Endodermal cell (in vitro differentiated cells): Measurements from ENCODE around the gene BLACAT1. TPM values are rescaled to one million over a fixed set of nuclear protein-coding genes. Genes with fewer than 3 reads are reported as not detected.

Experiments
- DNase-seq: peaks from one replicate; pipeline ENCODE4 v3.0.0-alpha.2; 2017
- H3K27ac ChIP-seq: 2 replicates; pipeline ENCODE4 v1.5.1; 2013; ENCODE audit warnings: mild to moderate bottlenecking, low read depth, low read length, moderate library complexity
- H3K27me3 ChIP-seq: 2 replicates; pipeline ENCODE4 v1.6.1; 2013; ENCODE audit warnings: mild to moderate bottlenecking, low read length, moderate library complexity; ENCODE audit not compliant: insufficient read depth, control insufficient read depth, poor library complexity, severe bottlenecking
- H3K36me3 ChIP-seq: 2 replicates; pipeline ENCODE4 v1.7.0; 2013; ENCODE audit warnings: mild to moderate bottlenecking, low read length, moderate library complexity; ENCODE audit not compliant: control insufficient read depth, insufficient read depth
- H3K4me1 ChIP-seq: one replicate; pipeline ENCODE4 v1.7.0; 2013; ENCODE audit warnings: low read length; ENCODE audit not compliant: control insufficient read depth, insufficient read depth
- H3K4me3 ChIP-seq: 2 replicates; pipeline ENCODE4 v1.5.1; 2013; ENCODE audit warnings: mild to moderate bottlenecking, low read length, moderate library complexity
- H3K9ac ChIP-seq: 2 replicates; pipeline ENCODE4 v1.6.1; 2013; ENCODE audit warnings: mild to moderate bottlenecking, low read length, moderate library complexity; ENCODE audit not compliant: poor library complexity, severe bottlenecking; ENCODE audit errors: extremely low read depth
- H3K9me3 ChIP-seq: 2 replicates; pipeline ENCODE4 v1.6.1; 2013; ENCODE audit warnings: mild to moderate bottlenecking, low read length, moderate library complexity; ENCODE audit not compliant: control insufficient read depth
- H3K27ac Mint-ChIP-seq: 2 replicates; pipeline ENCODE4 v1.8.0; 2020; ENCODE audit warnings: mixed read lengths
- H3K27me3 Mint-ChIP-seq: 2 replicates; pipeline ENCODE4 v1.8.0; 2021; ENCODE audit warnings: mild to moderate bottlenecking, mixed read lengths; ENCODE audit not compliant: insufficient read depth
- H3K36me3 Mint-ChIP-seq: 2 replicates; pipeline ENCODE4 v1.8.0; 2020; ENCODE audit warnings: low read depth, mixed read lengths
- H3K4me1 Mint-ChIP-seq: 2 replicates; pipeline ENCODE4 v1.8.0; 2020; ENCODE audit warnings: mixed read lengths
- H3K4me3 Mint-ChIP-seq: 2 replicates; pipeline ENCODE4 v1.8.0; 2020; ENCODE audit warnings: mild to moderate bottlenecking, moderate library complexity, mixed read lengths
- H3K9me3 Mint-ChIP-seq: 2 replicates; pipeline ENCODE4 v1.8.0; 2020; ENCODE audit warnings: mild to moderate bottlenecking, mixed read lengths
- CTCF ChIP-seq: fragments of 200-600 bp; sonication (generic); conservative IDR thresholded peaks from 2 replicates; pipeline ENCODE4 v1.5.0; 2021; ENCODE audit warnings: antibody characterized with exemption, mild to moderate bottlenecking
- WGBS, 2 experiments: methylation state at CpG; one replicate each; pipeline versions ENCODE4 v1.1.5 to v1.1.7; 2013; ENCODE audit warnings: missing lambda C conversion rate in 2 of 2, mixed read lengths in 1 of 2; ENCODE audit not compliant: insufficient coverage in 1 of 2, insufficient read length in 1 of 2; 5-methylcytosine and 5-hydroxymethylcytosine counted together
- total RNA-seq, 2 donors: library from RNA; stranded (reverse); fragmentation: NEBNext Ultra II Directional in 1 of 2; extraction: Animal tissue kit (Norgen Biotek cat#: 25700) in 1 of 2; gene quantifications; 2 replicates in 1 of 2; 3 replicates in 1 of 2; pipeline ENCODE4 v1.2.1, GENCODE V29; 2021

The BLACAT1 gene
- total RNA-seq, 2 donors from 2014 or later = 7.4 to 7.6 TPM

- Histone ChIP-seq H3K4me3 (no peak overlapping the region), H3K27me3 (no peaks in the 10 kb centered on the region), H3K27ac (no peak overlapping the region), H3K9me3 (peaks cover 16% of the 10 kb centered on the region), H3K36me3 (no peaks in the 10 kb centered on the region), H3K9ac (no peak overlapping the region), H3K4me1 (no peaks in the 10 kb centered on the region)
- Mint-ChIP-seq H3K4me3 (no peak overlapping the region), H3K27ac (no peak overlapping the region), H3K27me3 (peaks cover 10% of the 10 kb centered on the region), H3K36me3 (no peaks in the 10 kb centered on the region), H3K4me1 (peaks cover 1% of the 10 kb centered on the region), H3K9me3 (peaks cover 16% of the 10 kb centered on the region)
- DNase-seq = no peak
- 93 to 95% methylated on average over 3 of the region's 3 CpGs for WGBS, 2 experiments
- TF ChIP-seq CTCF = no peak
Observed at GRCh38 chr1:205474571-205474970, 18.7 kb upstream of the BLACAT1 start.

GRCh38 chr1:205473966-205474365 is 18.1 kb upstream of the BLACAT1 start:
- Histone ChIP-seq H3K27me3 (no peaks in the 10 kb centered on the region), H3K4me3 (no peak overlapping the region), H3K36me3 (no peaks in the 10 kb centered on the region), H3K27ac (no peak overlapping the region), H3K9ac (no peak overlapping the region), H3K4me1 (no peaks in the 10 kb centered on the region), H3K9me3 (peaks cover 16% of the 10 kb centered on the region)
- Mint-ChIP-seq H3K27me3 (peaks cover 10% of the 10 kb centered on the region), H3K4me1 (no peaks in the 10 kb centered on the region), H3K4me3 (no peak overlapping the region), H3K9me3 (peaks cover 16% of the 10 kb centered on the region), H3K27ac (no peak overlapping the region), H3K36me3 (no peaks in the 10 kb centered on the region)
- peak; percentile 63 for DNase-seq
- 93 to 94% methylated on average over 7 of the region's 7 CpGs for WGBS, 2 experiments
- no peak for TF ChIP-seq CTCF

GRCh38 chr1:205473475-205473874 is 17.6 kb upstream of the BLACAT1 start:
- TF ChIP-seq CTCF = no peak
- DNase-seq = no peak
- no peak overlapping the region for H3K4me3 Mint-ChIP-seq
- 81 to 100% methylated on average over 1 to 4 of the region's 4 CpGs for WGBS, 2 experiments
- no peak overlapping the region for H3K27ac Mint-ChIP-seq
- peaks cover 16% of the 10 kb centered on the region for H3K9me3 ChIP-seq
- H3K36me3 ChIP-seq = no peaks in the 10 kb centered on the region
- H3K9ac ChIP-seq = no peak overlapping the region
- H3K27me3 ChIP-seq = no peaks in the 10 kb centered on the region
- H3K4me3 ChIP-seq = no peak overlapping the region
- peaks cover 16% of the 10 kb centered on the region for H3K9me3 Mint-ChIP-seq
- no peaks in the 10 kb centered on the region for H3K4me1 ChIP-seq
- no peaks in the 10 kb centered on the region for H3K4me1 Mint-ChIP-seq
- H3K27me3 Mint-ChIP-seq = peaks cover 9% of the 10 kb centered on the region
- no peaks in the 10 kb centered on the region for H3K36me3 Mint-ChIP-seq
- no peak overlapping the region for H3K27ac ChIP-seq
